ENCODE data around the gene MADCAM1.
A peak's percentile ranks its signal among the peaks of the same experiment; 100 is the strongest.

The MADCAM1 gene

GRCh38 chr19:507286-508203, 11.3 kb downstream of the MADCAM1 start, which contains the start of gene TPGS1:
TSS of gene TPGS1 (plus strand) at chr19:507497. CDS start at chr19:507507, 10 bp downstream.
- H3K36me3 ChIP-seq (ENCODE audit: control insufficient read depth, insufficient read depth, low read length) = no peaks in the 10 kb centered on the region
- H3K4me2 ChIP-seq (ENCODE audit: low read length) = peak within 1 kb of the TSS; percentile 97
- H3K4me3 ChIP-seq (ENCODE audit: low read depth, low read length) = peak within 1 kb of the TSS; percentile 97
- peaks cover 3% of the 10 kb centered on the region for H3K4me1 ChIP-seq
- no peaks in the 10 kb centered on the region for H3K27me3 ChIP-seq (ENCODE audit: control insufficient read depth, insufficient read depth, low read length)
- H3K79me2 ChIP-seq = peaks cover 8% of the 10 kb centered on the region
- TF ChIP-seq, protein P1, sequence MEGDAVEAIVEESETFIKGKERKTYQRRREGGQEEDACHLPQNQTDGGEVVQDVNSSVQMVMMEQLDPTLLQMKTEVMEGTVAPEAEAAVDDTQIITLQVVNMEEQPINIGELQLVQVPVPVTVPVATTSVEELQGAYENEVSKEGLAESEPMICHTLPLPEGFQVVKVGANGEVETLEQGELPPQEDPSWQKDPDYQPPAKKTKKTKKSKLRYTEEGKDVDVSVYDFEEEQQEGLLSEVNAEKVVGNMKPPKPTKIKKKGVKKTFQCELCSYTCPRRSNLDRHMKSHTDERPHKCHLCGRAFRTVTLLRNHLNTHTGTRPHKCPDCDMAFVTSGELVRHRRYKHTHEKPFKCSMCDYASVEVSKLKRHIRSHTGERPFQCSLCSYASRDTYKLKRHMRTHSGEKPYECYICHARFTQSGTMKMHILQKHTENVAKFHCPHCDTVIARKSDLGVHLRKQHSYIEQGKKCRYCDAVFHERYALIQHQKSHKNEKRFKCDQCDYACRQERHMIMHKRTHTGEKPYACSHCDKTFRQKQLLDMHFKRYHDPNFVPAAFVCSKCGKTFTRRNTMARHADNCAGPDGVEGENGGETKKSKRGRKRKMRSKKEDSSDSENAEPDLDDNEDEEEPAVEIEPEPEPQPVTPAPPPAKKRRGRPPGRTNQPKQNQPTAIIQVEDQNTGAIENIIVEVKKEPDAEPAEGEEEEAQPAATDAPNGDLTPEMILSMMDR (IDR thresholded peaks at IDR 0.05) = no peak
- peak within 1 kb of the TSS; percentile 89 for H3K9ac ChIP-seq
- peak within 1 kb of the TSS; percentile 98 for H2AFZ ChIP-seq
- peak within 1 kb of the TSS; percentile 94 for H3K27ac ChIP-seq
- H3K9me3 ChIP-seq (ENCODE audit: control insufficient read depth, low read length) = no peaks in the 10 kb centered on the region

DNA sequence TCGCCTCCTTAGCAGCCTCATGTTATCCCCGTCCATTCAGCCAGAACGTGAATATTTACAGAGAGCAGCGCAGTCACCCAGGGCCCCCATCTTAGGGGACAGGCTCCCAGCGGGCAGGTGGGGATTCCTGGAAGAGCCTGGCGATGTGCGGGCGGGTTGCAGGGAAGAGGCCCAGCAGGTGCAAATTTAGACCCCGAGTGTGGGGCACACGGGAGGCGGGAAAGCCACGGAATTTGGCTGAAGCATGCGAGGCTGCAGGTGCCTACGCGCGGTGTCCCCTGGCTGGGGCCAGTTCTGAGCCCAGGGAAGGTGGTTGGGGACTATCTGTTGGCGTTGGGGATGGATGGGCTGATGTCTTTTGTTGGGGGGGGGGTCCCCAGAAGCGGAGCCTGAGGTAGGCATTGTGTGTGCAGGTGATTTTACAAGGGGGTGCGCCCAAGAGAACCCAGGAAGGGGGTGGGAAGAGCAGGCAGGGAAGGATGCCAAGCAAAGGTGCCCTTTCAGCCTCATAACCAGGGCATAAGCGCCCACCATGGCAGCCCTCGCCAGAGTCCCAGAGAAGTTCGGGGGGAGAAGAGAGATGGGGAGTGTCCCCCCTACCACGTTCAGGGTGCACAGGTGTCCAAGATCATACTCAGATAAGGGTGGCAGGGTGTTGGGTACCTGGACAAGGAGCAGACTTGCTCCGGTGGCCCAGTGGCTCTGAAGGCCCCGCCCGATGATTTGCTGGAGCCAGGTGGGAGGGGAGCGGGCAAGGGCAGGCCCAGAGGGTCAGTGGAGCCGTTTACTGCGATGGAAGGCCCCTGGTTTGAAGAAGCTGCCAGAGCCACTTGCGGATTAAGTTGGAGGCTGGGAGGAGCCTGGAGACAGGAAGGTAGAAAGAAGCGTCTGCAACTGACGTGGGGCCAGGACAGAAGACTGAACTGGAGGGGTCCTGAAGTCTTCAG, 12.2 kb downstream of the MADCAM1 start:
- Histone ChIP-seq H3K4me1 (peaks cover 3% of the 10 kb centered on the region), H3K36me3 (ENCODE audit: control insufficient read depth, insufficient read depth, low read length) (no peaks in the 10 kb centered on the region), H3K9ac (no peak overlapping the region), H3K9me3 (ENCODE audit: control insufficient read depth, low read length) (no peaks in the 10 kb centered on the region), H3K79me2 (peaks cover 8% of the 10 kb centered on the region), H2AFZ (peak overlapping the region; percentile 98), H3K4me2 (ENCODE audit: low read length) (peak overlapping the region; percentile 97), H3K4me3 (ENCODE audit: low read depth, low read length) (peak overlapping the region; percentile 97), H3K27me3 (ENCODE audit: control insufficient read depth, insufficient read depth, low read length) (no peaks in the 10 kb centered on the region), H3K27ac (no peak overlapping the region)
- TF ChIP-seq, protein P1 (IDR thresholded peaks at IDR 0.05) = no peak

- TF ChIP-seq, protein P1 (IDR thresholded peaks at IDR 0.05) = peak; percentile 87
- Histone ChIP-seq H3K4me3 (ENCODE audit: low read depth, low read length) (no peak overlapping the region), H3K4me1 (peaks cover 3% of the 10 kb centered on the region), H3K36me3 (ENCODE audit: control insufficient read depth, insufficient read depth, low read length) (no peaks in the 10 kb centered on the region), H3K27ac (peak overlapping the region; percentile 39), H3K4me2 (ENCODE audit: low read length) (peak overlapping the region; percentile 34), H3K9me3 (ENCODE audit: control insufficient read depth, low read length) (no peaks in the 10 kb centered on the region), H3K27me3 (ENCODE audit: control insufficient read depth, insufficient read depth, low read length) (no peaks in the 10 kb centered on the region), H2AFZ (no peak overlapping the region), H3K79me2 (peaks cover 8% of the 10 kb centered on the region), H3K9ac (no peak overlapping the region)
Observed at GRCh38 chr19:510606-511100, 14.4 kb downstream of the MADCAM1 start.

DNA sequence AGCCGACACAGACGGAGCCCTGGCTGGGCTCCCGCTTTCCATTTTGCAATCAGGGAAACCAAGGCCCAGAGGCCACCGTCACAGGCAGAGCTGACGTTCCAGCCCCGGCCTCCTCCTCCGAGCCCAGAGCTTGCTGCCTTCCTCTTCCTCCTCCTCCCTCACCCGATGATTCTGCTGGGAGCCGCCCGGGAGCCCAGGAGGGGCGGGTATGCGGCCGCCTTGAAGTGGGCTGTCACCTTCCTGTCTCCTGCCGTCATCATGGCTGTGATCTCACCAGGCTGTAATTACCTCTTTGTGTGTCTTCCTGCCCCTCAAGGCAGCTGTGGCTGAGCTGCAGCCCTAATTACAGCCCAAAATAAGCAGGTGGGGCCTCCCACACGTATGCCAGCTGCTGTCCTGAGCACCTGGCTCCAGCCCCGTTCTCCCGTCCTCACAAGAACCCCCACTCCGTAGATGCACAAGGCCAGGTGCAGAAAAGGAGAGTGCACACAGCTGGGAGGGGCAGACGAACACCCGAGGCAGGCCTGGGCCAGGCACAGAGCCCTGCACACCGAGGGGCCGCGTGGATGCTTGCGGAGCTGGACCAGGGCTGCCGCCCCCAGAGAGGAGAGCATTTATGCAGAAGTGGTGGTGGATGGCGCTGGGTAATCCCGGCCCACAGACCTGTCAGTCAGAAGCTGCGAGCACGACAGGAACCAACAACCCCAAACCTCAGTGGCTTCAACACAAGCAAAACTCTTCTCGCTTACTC, 15.0 kb downstream of the MADCAM1 start:
- peaks cover 2% of the 10 kb centered on the region for H3K4me1 ChIP-seq
- H3K9ac ChIP-seq = no peak overlapping the region
- H3K4me3 ChIP-seq (ENCODE audit: low read depth, low read length) = no peak overlapping the region
- TF ChIP-seq, protein P1 (IDR thresholded peaks at IDR 0.05) = no peak
- H2AFZ ChIP-seq = no peak overlapping the region
- no peaks in the 10 kb centered on the region for H3K27me3 ChIP-seq (ENCODE audit: control insufficient read depth, insufficient read depth, low read length)
- H3K79me2 ChIP-seq = peaks cover 8% of the 10 kb centered on the region
- H3K4me2 ChIP-seq (ENCODE audit: low read length) = no peak overlapping the region
- no peaks in the 10 kb centered on the region for H3K36me3 ChIP-seq (ENCODE audit: control insufficient read depth, insufficient read depth, low read length)
- peak overlapping the region; percentile 39 for H3K27ac ChIP-seq
- H3K9me3 ChIP-seq (ENCODE audit: control insufficient read depth, low read length) = no peaks in the 10 kb centered on the region
